Measurements from ENCODE around the gene RPS3.
"Not testable (repeated sequence)": the region's sequence is repeated elsewhere in the genome, so short reads cannot be mapped to it uniquely, and the experiment has no call there.

RPS3 gene

GRCh38 chr11:75399344-75400145 lies at the start of gene RPS3:
RPS3 (plus strand) TSS chr11:75399518; CDS start chr11:75399548, 30 bp downstream.
- DNase-seq, result peak; percentile 89

- DNase-seq, result no peak
Measured at GRCh38 chr11:75349521-75350116, 49.7 kb upstream of the RPS3 start.

GRCh38 chr11:75350122-75350742 lies 49.1 kb upstream of the RPS3 start:
- DNase-seq, result no peak

GRCh38 chr11:75350743-75351540 lies 48.4 kb upstream of the RPS3 start:
- peak; percentile 62 for DNase-seq

GRCh38 chr11:75351541-75351790 lies 47.9 kb upstream of the RPS3 start, which contains the start of gene ARRB1:
ARRB1 (minus strand) TSS chr11:75351661; CDS start chr11:75351607, 54 bp downstream.
- no peak for DNase-seq

GRCh38 chr11:75351791-75352587 lies 47.3 kb upstream of the RPS3 start:
- DNase-seq, result peak; percentile 71

GRCh38 chr11:75352588-75353206 lies 46.6 kb upstream of the RPS3 start:
- no peak for DNase-seq

GRCh38 chr11:75355051-75355450 lies 44.3 kb upstream of the RPS3 start:
- DNase-seq, result no peak

GRCh38 chr11:75356613-75357012 lies 42.7 kb upstream of the RPS3 start:
- no peak for DNase-seq

GRCh38 chr11:75362285-75362684 lies 37.0 kb upstream of the RPS3 start:
- not testable (repeated sequence) for DNase-seq

GRCh38 chr11:75365711-75366181 lies 33.6 kb upstream of the RPS3 start:
- no peak for DNase-seq

GRCh38 chr11:75366826-75367225 lies 32.5 kb upstream of the RPS3 start:
- DNase-seq, result not testable (repeated sequence)

GRCh38 chr11:75369560-75370255 lies 29.6 kb upstream of the RPS3 start:
- DNase-seq, result no peak

- DNase-seq, result no peak
Measured at GRCh38 chr11:75371949-75372876, 27.1 kb upstream of the RPS3 start.

GRCh38 chr11:75373201-75373600 lies 26.1 kb upstream of the RPS3 start:
- DNase-seq, result no peak

- DNase-seq, result no peak
Measured at GRCh38 chr11:75374646-75375045, 24.7 kb upstream of the RPS3 start.

- no peak for DNase-seq
Measured at GRCh38 chr11:75375626-75376025, 23.7 kb upstream of the RPS3 start.

GRCh38 chr11:75376175-75376574 lies 23.1 kb upstream of the RPS3 start:
- no peak for DNase-seq

- DNase-seq, result not testable (repeated sequence)
Measured at GRCh38 chr11:75378776-75379175, 20.5 kb upstream of the RPS3 start.

- DNase-seq, result no peak
Measured at GRCh38 chr11:75380245-75380644, 19.1 kb upstream of the RPS3 start.

Measured in CD4-positive, alpha-beta T cell treated with Interleukin-6 for 4 hours (primary cell).